BLaER1 treated with 17β-estradiol and CSF1 and Interleukin-3, amounts not matched to agents 10 nM and 100 nM (cell line): ENCODE results near the gene CSNK1G1.

Experiments used
- H3K27ac ChIP-seq, 11 experiments: shearing (Covaris generic); formaldehyde crosslinking; 2 replicates each; pipeline ENCODE4 v1.8.1; 2022
- H3K27me3 ChIP-seq, 11 experiments: shearing (Covaris generic); formaldehyde crosslinking; 2 replicates each; pipeline ENCODE4 v1.8.1; 2022
- H3K36me3 ChIP-seq, 11 experiments: shearing (Covaris generic); formaldehyde crosslinking; 2 replicates each; pipeline ENCODE4 v1.8.1; 2022
- H3K4me1 ChIP-seq, 10 experiments: shearing (Covaris generic); formaldehyde crosslinking; 2 replicates each; pipeline ENCODE4 v1.8.1; 2022
- H3K4me2 ChIP-seq, 11 experiments: shearing (Covaris generic); formaldehyde crosslinking; 2 replicates each; pipeline ENCODE4 v1.8.1; 2022
- H3K4me3 ChIP-seq, 10 experiments: shearing (Covaris generic); formaldehyde crosslinking; 2 replicates each; pipeline ENCODE4 v1.8.1; 2022
- H3K9ac ChIP-seq, 11 experiments: shearing (Covaris generic); formaldehyde crosslinking; 2 replicates each; pipeline ENCODE4 v1.8.1; 2022
- H3K9me3 ChIP-seq, 11 experiments: shearing (Covaris generic); formaldehyde crosslinking; replicated peaks in 1 of 11; 2 replicates each; pipeline ENCODE4 v1.8.1; 2022
- H4K20me1 ChIP-seq, 11 experiments: shearing (Covaris generic); formaldehyde crosslinking; 2 replicates each; pipeline ENCODE4 v1.8.1; 2022
- Cebpa-rat ChIP-seq, 11 experiments: shearing (Covaris generic); IDR thresholded peaks; 2 replicates each; pipeline ENCODE4 v1.8.1; 2022

The CSNK1G1 gene

GRCh38 chr15:64324165-64324877, 31.7 kb downstream of the CSNK1G1 start:
- Histone ChIP-seq H3K4me2 (no peak overlapping the region), H3K4me1 (peaks cover 0 to 9% (median 0%) of the 10 kb centered on the region in 10 experiments; a peak in 9 of 20 replicates), H3K4me3 (no peak overlapping the region), H3K9me3 (no peaks in the 10 kb centered on the region), H3K27ac (no peak overlapping the region), H3K27me3 (no peaks in the 10 kb centered on the region), H3K36me3 (peaks cover 0 to 21% (median 6%) of the 10 kb centered on the region in 11 experiments; a peak in 11 of 22 replicates), H3K9ac (no peak overlapping the region), H4K20me1 (peaks cover 0 to 72% (median 24%) of the 10 kb centered on the region in 11 experiments; a peak in 11 of 22 replicates)
- no peak for TF ChIP-seq Cebpa-rat (IDR thresholded peaks at IDR 0.05)

- Histone ChIP-seq H3K27me3 (no peaks in the 10 kb centered on the region), H3K9me3 (peaks cover 0 to 6% (median 0%) of the 10 kb centered on the region in 11 experiments; a peak in 1 of 22 replicates), H3K9ac (no peak overlapping the region), H3K4me1 (no peaks in the 10 kb centered on the region), H3K4me3 (no peak overlapping the region), H3K4me2 (no peak overlapping the region), H3K36me3 (peaks cover 0 to 15% (median 0%) of the 10 kb centered on the region in 11 experiments; a peak in 1 of 22 replicates), H4K20me1 (peaks cover 0 to 78% (median 10%) of the 10 kb centered on the region in 11 experiments; a peak in 12 of 22 replicates), H3K27ac (no peak overlapping the region)
- TF ChIP-seq Cebpa-rat (IDR thresholded peaks at IDR 0.05), result no peak
Measured at GRCh38 chr15:64315216-64315615, 40.8 kb downstream of the CSNK1G1 start.

- TF ChIP-seq Cebpa-rat (IDR thresholded peaks at IDR 0.05), result no peak
- H3K4me3 ChIP-seq, result no peak overlapping the region
- peaks cover 0 to 78% (median 10%) of the 10 kb centered on the region in 11 experiments; a peak in 12 of 22 replicates for H4K20me1 ChIP-seq
- H3K27me3 ChIP-seq, result no peaks in the 10 kb centered on the region
- no peak overlapping the region for H3K27ac ChIP-seq
- no peak overlapping the region for H3K9ac ChIP-seq
- H3K4me2 ChIP-seq, result no peak overlapping the region
- peaks cover 0 to 6% (median 0%) of the 10 kb centered on the region in 11 experiments; a peak in 1 of 22 replicates for H3K9me3 ChIP-seq
- H3K4me1 ChIP-seq, result no peaks in the 10 kb centered on the region
- H3K36me3 ChIP-seq, result peaks cover 0 to 7% (median 0%) of the 10 kb centered on the region in 11 experiments; a peak in 2 of 22 replicates
Measured at GRCh38 chr15:64314456-64314855, 41.5 kb downstream of the CSNK1G1 start.

DNA sequence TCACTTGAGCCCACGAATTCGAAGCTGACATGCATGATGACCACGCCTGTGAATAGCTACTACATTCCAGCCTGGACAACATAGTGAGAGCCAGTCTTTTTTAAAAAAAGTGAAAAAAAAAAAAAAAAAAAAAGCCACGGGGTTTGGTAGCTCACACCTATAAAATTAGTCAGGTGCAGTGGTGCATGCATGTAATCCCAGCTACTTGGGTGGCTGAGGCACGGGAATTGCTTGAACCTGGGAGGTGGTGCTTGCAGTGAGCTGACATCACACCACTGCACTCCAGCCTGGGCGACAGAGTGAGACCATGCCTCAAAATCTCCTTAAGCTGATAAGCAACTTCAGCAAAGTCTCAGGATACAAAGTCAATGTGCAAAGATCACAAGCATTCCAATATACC, 44.4 kb downstream of the CSNK1G1 start:
- H3K4me1 ChIP-seq, result no peaks in the 10 kb centered on the region
- no peak for TF ChIP-seq Cebpa-rat (IDR thresholded peaks at IDR 0.05)
- no peak overlapping the region for H3K9ac ChIP-seq
- H3K36me3 ChIP-seq, result peaks cover 0 to 13% (median 0%) of the 10 kb centered on the region in 11 experiments; a peak in 4 of 22 replicates
- no peak overlapping the region for H3K4me2 ChIP-seq
- H4K20me1 ChIP-seq, result peaks cover 0 to 55% (median 10%) of the 10 kb centered on the region in 11 experiments; a peak in 12 of 22 replicates
- no peak overlapping the region for H3K27ac ChIP-seq
- peaks cover 0 to 6% (median 0%) of the 10 kb centered on the region in 11 experiments; a peak in 1 of 22 replicates for H3K9me3 ChIP-seq
- H3K27me3 ChIP-seq, result no peaks in the 10 kb centered on the region
- H3K4me3 ChIP-seq, result no peak overlapping the region

GRCh38 chr15:64310036-64310435, 45.9 kb downstream of the CSNK1G1 start:
- Histone ChIP-seq H3K4me2 (no peak overlapping the region), H3K27ac (no peak overlapping the region), H3K4me3 (no peak overlapping the region), H3K9me3 (peaks cover 0 to 6% (median 0%) of the 10 kb centered on the region in 11 experiments; a peak in 1 of 22 replicates), H3K36me3 (peaks cover 0 to 13% (median 0%) of the 10 kb centered on the region in 11 experiments; a peak in 4 of 22 replicates), H3K4me1 (no peaks in the 10 kb centered on the region), H3K9ac (no peak overlapping the region), H3K27me3 (no peaks in the 10 kb centered on the region), H4K20me1 (peaks cover 0 to 56% (median 6%) of the 10 kb centered on the region in 11 experiments; a peak in 10 of 22 replicates)
- TF ChIP-seq Cebpa-rat (IDR thresholded peaks at IDR 0.05), result no peak

DNA sequence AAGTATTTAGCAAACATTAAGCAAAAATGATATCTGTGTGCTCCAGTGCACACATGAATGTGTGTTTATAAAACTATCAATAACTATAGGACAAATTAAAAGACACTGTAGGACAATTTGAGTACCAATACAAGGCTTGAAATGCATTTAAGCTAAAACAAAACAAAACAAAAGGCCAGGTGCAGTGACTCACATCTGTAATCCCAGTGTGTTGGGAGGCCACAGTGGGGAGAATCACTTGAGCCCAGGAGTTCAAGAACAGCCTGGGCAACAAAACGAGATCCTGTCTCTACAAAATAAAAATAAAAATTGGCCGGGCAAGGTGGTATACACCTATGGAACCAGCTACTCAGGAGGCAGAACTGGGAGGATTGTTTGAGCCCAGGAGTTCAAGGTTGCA, 50.7 kb downstream of the CSNK1G1 start:
- no peaks in the 10 kb centered on the region for H3K4me1 ChIP-seq
- H3K4me2 ChIP-seq, result no peak overlapping the region

GRCh38 chr15:64289550-64289949, 66.4 kb downstream of the CSNK1G1 start:
- peaks cover 0 to 11% (median 0%) of the 10 kb centered on the region in 10 experiments; a peak in 5 of 20 replicates for H3K4me1 ChIP-seq
- H3K9me3 ChIP-seq, result peaks cover 0 to 9% (median 0%) of the 10 kb centered on the region in 11 experiments; a peak in 1 of 22 replicates
- no peaks in the 10 kb centered on the region for H3K27me3 ChIP-seq
- H3K36me3 ChIP-seq, result peaks cover 3 to 34% (median 7%) of the 10 kb centered on the region in 11 experiments; a peak in 17 of 22 replicates
- no peak overlapping the region for H3K9ac ChIP-seq
- no peak overlapping the region for H3K4me2 ChIP-seq
- TF ChIP-seq Cebpa-rat (IDR thresholded peaks at IDR 0.05), result no peak
- H3K27ac ChIP-seq, result no peak overlapping the region
- H3K4me3 ChIP-seq, result no peak overlapping the region
- peaks cover 0 to 48% (median 8%) of the 10 kb centered on the region in 11 experiments; a peak in 10 of 22 replicates for H4K20me1 ChIP-seq

More for the DNA sequence above, 50.7 kb downstream of the CSNK1G1 start:
- Histone ChIP-seq H3K9me3 (no peaks in the 10 kb centered on the region), H3K36me3 (peaks cover 3 to 35% (median 14%) of the 10 kb centered on the region in 11 experiments; a peak in 21 of 22 replicates), H4K20me1 (peaks cover 0 to 57% (median 0%) of the 10 kb centered on the region in 11 experiments; a peak in 8 of 22 replicates), H3K27ac (no peak overlapping the region), H3K4me3 (no peak overlapping the region), H3K27me3 (no peaks in the 10 kb centered on the region), H3K9ac (no peak overlapping the region)
- TF ChIP-seq Cebpa-rat (IDR thresholded peaks at IDR 0.05), result no peak

DNA sequence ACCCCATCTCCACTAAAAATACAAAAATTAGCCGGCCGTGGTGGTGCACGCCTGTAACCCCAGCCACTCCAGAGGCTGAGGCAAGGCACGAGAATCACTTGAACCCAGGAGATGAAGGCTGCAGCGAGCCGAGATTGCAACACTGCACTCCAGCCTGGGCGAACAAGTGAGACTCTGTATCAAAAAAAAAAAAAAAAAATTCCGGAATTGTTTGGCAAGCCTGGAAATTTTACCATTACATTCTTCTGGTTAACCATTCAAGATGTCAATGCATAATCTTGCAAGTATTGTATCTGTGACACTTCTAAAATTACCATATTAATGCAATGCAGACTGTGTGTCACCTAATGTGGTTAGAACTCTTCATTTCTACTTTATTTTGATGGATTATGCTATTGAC, 67.0 kb downstream of the CSNK1G1 start:
- H3K36me3 ChIP-seq, result peaks cover 3 to 34% (median 7%) of the 10 kb centered on the region in 11 experiments; a peak in 17 of 22 replicates
- no peak overlapping the region for H3K9ac ChIP-seq
- no peak for TF ChIP-seq Cebpa-rat (IDR thresholded peaks at IDR 0.05)
- peaks cover 0 to 8% (median 3%) of the 10 kb centered on the region in 10 experiments; a peak in 10 of 20 replicates for H3K4me1 ChIP-seq
- peaks cover 0 to 9% (median 0%) of the 10 kb centered on the region in 11 experiments; a peak in 1 of 22 replicates for H3K9me3 ChIP-seq
- H3K27ac ChIP-seq, result no peak overlapping the region
- H4K20me1 ChIP-seq, result peaks cover 0 to 45% (median 6%) of the 10 kb centered on the region in 11 experiments; a peak in 10 of 22 replicates
- H3K27me3 ChIP-seq, result no peaks in the 10 kb centered on the region
- no peak overlapping the region for H3K4me3 ChIP-seq
- H3K4me2 ChIP-seq, result no peak overlapping the region

- Histone ChIP-seq H3K9me3 (peaks cover 0 to 9% (median 0%) of the 10 kb centered on the region in 11 experiments; a peak in 1 of 22 replicates), H3K27ac (no peak overlapping the region), H3K4me2 (no peak overlapping the region), H3K4me1 (peaks cover 0 to 12% (median 5%) of the 10 kb centered on the region in 10 experiments; a peak in 10 of 20 replicates), H3K9ac (no peak overlapping the region), H3K27me3 (no peaks in the 10 kb centered on the region), H3K4me3 (no peak overlapping the region), H3K36me3 (peaks cover 3 to 34% (median 7%) of the 10 kb centered on the region in 11 experiments; a peak in 17 of 22 replicates), H4K20me1 (peaks cover 0 to 45% (median 3%) of the 10 kb centered on the region in 11 experiments; a peak in 10 of 22 replicates)
- no peak for TF ChIP-seq Cebpa-rat (IDR thresholded peaks at IDR 0.05)
Measured at GRCh38 chr15:64288577-64288976, 67.4 kb downstream of the CSNK1G1 start.
